ENCODE measurements around the gene AIPL1.

Gene AIPL1

GRCh38 chr17:6374761-6375312, 60.1 kb downstream of the AIPL1 start:
- TF ChIP-seq REST (IDR thresholded peaks at IDR 0.05; ENCODE audit: insufficient read depth in 1 of 2, low read depth in 2 of 2, low read length in 2 of 2) (no peak), FOXP2 (optimal IDR thresholded peaks at IDR 0.05; ENCODE audit: borderline replicate concordance, extremely low read depth, extremely low read length, insufficient read depth) (no peak), TAF1 (IDR thresholded peaks at IDR 0.05; ENCODE audit: borderline replicate concordance, insufficient read depth, low read length) (no peak), SIN3A (IDR thresholded peaks at IDR 0.05; ENCODE audit: borderline replicate concordance, insufficient read depth, low read length) (no peak), POLR2AphosphoS5 (IDR thresholded peaks at IDR 0.05; ENCODE audit: low read depth, low read length) (no peak)

DNA sequence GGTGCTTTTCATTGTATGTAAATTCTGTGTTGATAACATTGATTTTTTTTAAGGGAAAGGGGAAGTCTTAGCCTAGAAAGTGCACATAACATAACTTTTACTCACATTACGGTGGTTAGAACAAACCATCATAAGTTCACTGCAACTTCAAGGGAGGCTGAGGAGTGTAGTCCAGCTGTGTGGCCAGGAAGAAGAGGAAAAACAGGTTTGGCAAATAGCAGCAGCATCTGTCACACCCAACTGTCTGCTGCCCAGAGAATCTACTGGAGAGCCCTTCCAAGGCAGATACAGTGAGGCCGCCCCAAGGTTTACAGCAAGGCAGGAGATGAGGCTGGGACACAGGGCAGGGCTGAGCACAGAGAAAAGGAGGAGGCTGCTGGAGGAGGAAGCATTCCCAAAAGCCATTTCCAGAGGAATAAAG, 60.6 kb downstream of the AIPL1 start:
- TF ChIP-seq TAF1 (IDR thresholded peaks at IDR 0.05; ENCODE audit: borderline replicate concordance, insufficient read depth, low read length) (0 out of 2 replicates have a peak, but pooled peaks have one; percentile 20), FOXP2 (optimal IDR thresholded peaks at IDR 0.05; ENCODE audit: borderline replicate concordance, extremely low read depth, extremely low read length, insufficient read depth) (no peak)
